GM18870 (cell line): Measurements from ENCODE around the gene POR.
"Not testable (repeated sequence)": the region's sequence is repeated elsewhere in the genome, so short reads cannot be mapped to it uniquely, and the experiment has no call there.

Source experiments
- ATAC-seq: cut with Tn5 transposase; IDR thresholded peaks from one replicate; pipeline ENCODE4 v1.9.1; 2021; ENCODE audit warnings: moderate library complexity; ENCODE audit not compliant: unreplicated experiment

The POR gene

DNA sequence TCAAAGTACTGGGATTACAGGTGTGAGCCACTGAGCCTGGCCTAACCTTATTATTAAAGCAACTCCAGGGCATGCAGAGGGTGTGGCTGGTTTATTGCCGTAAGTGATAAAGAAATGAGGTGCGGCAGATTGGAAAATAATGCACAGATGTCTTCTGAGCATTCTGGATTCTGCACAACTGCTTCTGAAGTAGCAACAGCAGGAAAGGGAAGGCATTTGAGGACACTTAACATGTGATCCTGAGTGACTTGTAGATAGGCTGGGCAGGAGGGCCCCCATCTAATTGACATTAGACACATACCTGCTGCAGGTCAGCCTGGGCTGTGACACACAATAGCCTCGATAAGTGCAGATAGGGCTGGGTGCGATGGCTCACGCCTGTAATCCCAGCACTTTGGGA is 30.5 kb upstream of the POR start:
- no peak for ATAC-seq

DNA sequence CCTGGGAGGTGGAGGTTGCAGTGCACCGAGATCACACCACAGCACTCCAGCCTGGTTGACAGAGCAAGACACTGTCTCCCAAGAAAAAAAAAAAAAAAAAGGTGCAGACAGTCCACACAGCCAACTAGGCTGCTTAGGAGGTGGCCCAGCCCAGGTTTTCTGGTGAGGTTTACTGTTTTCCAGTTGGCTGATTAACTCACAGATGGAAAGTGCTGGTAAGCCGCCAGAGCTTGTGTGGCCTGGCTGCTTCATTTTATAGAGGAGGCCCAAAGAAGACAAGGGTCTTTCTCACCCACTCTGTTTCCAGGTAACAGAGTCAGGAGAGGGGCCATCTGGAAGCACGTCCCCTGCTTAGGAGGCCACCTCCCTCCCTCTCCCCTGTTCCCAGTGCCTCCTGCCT is 29.9 kb upstream of the POR start:
- ATAC-seq = no peak

- ATAC-seq = no peak
Observed at GRCh38 chr7:75887669-75888369, 27.1 kb upstream of the POR start.

DNA sequence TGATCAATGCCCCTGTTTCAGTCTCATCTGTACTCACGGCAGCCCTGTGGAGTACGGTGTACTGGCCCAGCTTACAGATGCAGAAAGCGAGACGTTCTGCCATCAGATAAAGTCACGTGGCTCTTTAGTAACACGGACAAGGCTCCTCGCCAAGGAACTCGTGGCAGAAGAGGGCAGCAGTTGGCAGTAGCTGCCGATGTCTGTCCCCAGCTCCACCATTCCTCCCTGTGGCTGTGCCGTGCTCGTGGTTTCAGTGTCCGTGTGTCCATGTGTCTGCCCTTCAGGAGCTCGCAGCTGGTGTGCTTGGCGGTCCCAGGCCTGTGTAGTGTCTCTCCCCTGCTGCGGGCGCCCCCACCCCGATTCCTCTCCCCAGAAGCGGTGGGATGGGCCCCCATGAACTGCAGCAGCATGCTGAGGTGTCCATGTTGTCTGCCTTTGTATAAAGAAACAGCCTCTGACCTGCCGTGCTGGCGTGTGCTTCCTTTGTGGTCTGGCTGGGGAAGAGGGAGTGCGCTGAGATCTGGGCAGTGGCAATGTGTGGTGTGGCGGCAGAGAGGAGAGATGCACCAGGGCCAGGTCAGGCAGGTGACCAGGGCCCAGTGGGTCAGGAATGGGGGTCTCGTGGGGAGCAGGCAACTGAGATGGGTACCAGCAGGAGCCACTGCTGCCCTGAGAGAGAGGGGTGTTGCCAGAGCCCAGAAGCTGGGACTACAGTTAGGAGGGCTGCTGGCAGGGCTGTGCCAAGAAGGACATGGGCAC is 26.3 kb upstream of the POR start:
- ATAC-seq = no peak

DNA sequence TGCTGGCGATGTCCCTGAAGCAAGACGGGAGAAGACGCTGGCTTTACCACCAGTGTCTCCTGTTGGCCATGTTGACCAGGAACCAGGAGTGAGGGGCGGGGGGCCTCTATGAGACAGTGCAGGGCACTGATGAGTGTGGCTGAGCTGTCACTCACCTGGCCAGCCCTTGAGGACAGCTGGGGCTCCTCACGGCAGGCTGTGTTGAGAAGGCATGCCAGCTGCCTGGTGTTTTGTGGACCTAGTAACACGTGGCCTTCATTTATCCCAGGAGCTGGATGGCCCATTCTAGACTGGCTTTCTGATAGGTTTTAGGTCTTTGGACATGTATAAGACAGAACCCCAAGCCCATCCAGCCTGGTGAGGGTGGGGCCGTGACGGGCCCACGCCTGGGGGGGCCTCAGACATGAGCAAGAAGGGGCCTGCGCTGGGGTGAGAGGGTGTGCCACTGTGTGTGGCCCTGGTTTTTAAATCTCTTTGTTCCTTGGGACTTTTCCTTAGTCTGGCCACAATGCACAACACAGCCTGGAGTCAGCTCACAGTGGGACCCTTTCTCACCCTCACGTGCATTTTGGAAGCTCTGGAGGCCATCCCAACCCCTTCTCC is 25.6 kb upstream of the POR start:
- no peak for ATAC-seq

GRCh38 chr7:75889826-75890225 is 25.1 kb upstream of the POR start:
- no peak for ATAC-seq

DNA sequence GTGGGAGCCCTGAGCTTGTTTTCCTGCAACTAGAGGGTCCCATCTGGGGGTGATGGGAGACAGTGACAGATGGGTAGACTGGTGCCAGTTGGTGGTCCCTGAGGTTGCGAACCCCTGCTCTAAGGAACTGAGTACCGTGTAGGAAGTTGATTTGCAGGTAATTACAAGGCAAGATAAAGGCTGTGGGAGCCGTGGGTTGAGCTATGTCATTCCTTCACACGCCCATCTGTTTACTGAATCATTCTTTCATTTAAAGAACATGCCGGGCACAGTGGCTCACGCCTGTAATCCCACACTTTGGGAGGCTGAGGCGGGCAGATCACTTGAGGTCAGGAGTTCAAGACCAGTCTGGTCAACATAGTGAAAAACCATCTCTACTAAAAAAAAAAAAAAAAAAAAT is 23.7 kb upstream of the POR start:
- not testable (repeated sequence) for ATAC-seq

DNA sequence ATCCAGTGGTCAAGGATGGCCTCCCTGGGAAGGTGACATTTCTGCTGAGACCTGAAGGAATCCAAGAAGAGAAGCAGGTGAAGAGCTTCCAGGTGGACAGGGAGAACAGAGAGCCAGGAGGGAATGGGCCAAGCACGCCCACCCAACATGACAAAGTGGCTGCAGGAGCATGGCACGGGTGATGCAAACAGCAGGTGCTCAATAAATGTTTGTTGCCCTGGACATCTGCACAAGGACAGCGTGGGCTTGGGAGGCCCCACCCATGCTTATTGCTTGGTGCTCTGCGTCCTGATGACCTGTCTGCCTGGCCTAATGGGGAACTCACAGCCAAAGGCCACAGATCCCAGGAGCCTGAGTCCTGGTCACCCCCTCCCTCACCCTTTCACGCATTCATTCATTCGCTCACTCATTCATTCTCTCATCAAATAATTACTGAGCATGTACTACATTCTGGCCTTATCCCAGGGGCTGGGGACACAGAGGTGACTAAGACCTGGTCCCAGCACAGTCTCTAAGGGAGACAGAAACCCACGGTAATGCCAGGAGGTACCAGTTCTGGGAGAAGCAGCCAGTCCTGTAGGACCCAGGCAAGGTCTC is 23.0 kb upstream of the POR start:
- no peak for ATAC-seq

DNA sequence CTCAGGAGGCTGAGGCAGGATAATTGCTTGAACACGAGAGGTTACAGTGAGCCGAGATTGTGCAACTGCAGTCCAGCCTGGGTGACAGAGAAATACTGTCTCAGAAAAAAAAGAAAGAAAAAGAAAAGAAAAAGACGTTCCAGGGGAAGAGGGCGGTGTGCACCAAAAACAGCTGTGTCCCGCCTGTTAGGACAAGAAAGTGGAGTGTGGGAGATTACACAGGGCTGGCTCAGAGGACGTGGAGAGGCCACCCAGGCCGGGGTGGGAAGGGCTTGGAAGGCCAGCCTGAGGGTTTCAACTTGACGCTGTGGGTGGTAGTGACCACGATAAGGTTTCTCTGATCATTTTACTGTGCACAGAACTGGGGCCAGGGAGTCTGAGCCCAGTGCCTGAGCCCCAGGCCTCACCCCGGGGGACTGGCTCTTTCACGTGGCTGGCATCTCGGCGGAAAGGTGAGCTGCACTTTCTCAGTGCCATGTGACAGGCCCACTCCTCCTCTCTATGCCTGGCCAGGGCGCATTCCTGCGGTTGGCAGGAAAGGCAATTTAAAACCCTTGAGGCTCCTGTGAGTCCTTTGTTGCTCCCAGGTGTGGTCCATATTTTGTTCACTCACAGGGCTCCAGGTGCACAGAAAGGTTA is 22.2 kb upstream of the POR start:
- no peak for ATAC-seq

- no peak for ATAC-seq
Observed at GRCh38 chr7:75896803-75897327, 18.1 kb upstream of the POR start.

DNA sequence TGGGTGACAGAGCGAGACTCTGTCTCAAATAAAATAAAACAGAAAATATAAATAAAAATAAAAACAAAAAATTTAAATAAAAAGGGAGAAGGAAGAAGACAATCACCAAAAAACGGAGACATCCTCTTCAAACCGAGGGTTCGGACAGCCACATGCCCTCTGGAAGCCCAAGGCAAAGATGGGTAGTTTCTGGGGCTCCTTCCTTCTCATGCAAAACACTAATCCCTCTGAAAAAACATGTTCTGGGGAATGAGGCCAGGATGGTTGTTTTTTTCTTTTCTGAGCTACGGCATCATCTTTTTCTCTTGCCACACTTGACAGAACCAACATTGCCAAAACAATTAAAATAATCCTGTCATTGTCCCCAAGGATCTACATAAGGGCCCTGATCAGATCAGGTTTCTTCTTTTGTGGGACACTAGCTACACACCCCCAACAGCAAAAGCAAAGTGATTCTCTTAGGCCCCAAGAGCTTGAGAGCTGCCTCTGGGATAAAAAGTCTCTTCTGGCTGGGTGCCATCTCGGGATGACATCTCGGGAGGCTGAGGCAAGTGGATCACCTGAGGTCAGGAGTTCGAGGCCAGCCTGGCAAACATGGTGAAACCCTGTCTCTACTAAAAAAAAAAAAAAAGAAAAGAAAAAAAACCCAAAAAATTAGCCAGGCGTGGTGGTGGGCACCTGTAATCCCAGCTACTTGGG is 14.2 kb upstream of the POR start:
- no peak for ATAC-seq

GRCh38 chr7:75905785-75906604 is 9.0 kb upstream of the POR start:
- no peak for ATAC-seq

DNA sequence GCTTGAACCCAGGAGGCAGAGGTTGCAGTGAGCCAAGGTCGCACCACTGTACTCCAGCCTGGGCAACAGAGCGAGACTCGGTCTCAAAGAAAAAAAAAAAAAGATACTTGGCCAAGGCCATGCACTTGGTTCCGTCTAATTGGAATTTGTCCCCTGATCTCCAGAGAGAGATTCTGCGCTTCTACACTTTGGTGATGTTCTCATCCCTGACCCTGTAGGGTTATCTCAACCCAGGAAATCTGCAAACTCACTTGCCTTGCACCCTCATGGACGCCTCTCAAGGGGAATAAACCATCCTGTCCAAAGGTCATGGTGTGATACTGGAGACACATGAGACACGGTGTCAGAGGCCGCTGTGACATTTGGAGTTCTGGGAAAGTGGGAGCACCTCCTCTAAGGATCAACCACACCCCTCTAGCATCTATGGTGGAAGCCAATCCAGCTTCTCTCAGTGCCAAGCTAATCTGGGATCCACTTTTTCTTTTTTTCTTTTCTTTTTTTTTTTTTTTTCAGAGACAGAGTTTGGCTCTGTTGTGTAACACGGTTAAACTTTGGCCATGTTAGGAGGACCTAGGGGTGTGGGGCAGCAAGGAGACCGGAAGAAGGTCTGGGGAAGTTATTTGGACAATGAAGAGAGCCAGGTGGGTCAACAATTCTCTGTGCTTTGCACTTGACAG is 7.8 kb upstream of the POR start:
- no peak for ATAC-seq

DNA sequence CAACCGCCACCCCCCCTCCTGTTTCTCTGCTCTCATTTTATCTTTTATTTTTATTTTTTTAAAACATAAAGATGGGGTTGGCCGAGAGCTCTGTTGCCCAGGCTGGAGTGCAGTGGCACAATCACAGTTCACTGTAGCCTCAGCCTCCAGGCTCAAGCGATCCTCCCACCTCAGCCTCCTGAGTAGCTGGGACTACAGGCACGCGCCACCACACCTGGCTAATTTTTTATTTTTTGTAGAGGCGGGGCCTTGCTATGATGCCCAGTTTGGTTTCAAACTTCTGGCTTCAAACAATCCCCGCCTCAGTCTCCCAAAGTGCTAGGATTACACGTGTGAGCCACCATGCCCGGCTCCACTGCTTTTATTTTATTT is 7.3 kb upstream of the POR start:
- ATAC-seq = not testable (repeated sequence)

- ATAC-seq = no peak
Observed at GRCh38 chr7:75909521-75910132, 5.3 kb upstream of the POR start.

- not testable (repeated sequence) for ATAC-seq
Observed at GRCh38 chr7:75911186-75911585, 3.8 kb upstream of the POR start.

DNA sequence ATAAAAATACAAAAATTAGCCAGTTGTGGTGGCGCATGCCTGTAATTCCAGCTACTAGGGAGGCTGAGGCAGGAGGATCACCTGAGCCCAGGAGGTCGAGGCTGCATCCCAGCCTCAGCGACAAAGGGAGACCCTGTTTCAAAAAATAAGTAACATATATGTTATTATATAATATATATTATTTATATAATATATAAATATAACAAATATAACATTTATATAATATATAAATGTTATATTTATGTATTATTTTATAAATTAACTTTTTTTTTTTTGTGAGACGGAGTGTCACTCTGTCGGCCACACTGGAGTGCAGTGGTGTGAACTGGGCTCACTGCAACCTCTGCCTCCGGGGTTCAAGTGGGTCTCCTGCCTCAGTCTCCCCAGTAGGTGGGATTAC is 1.5 kb upstream of the POR start:
- ATAC-seq = no peak

DNA sequence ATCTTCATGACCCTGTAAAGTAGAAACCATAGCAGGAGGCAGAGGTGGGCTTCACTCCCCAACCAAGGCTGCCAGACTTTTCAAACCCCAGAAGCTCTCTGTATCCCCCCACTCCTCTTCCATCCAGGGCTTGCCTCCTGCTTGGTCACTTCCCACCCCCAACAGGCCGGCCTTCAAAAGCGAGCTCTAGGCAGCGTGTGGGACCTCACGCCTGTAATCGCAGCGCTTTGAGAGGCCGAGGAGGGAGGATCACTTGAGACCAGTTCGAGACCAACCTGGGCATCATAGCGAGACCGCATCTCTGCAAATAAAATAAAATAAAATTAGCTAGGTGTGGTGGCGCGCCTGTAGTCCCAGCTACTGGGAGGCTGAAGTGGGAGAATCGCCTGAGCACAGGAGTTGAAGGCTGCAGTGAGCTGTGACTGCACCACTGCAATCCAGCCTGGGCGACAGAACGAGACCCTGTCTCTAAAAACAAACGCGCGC is 743 bp upstream of the POR start:
- no peak for ATAC-seq
